Heart left ventricle (tissue), 13 donors: Measurements from ENCODE around the gene USH1G.

ENCODE experiments used
- CTCF ChIP-seq, 12 donors: fragments of 200-600 bp; sonication (generic) in 4 of 12; IDR thresholded peaks; one replicate each; pipeline versions ENCODE4 v1.5.0 to v1.8.0; 2018 to 2022; ENCODE audit warnings: antibody characterized with exemption in 12 of 12, mild to moderate bottlenecking in 5 of 12
- POLR2A ChIP-seq, 2 donors: fragments of 450-650 bp; IDR thresholded peaks; one replicate each; pipeline ENCODE4 v1.6.1; 2017; ENCODE audit warnings: antibody characterized with exemption in 2 of 2, mild to moderate bottlenecking in 2 of 2, moderate library complexity in 2 of 2
- donor health status: ischemic (EF 13 %, LVEDD 7.1; RV severe dilation, severe dysfunction).
- donor health status: DM: no; HTN: yes; CAD: no.
- donor health status: DM: no; HTN: no; CAD: no.
- donor health status: ischemic (EF 25% LVEDD 6.9; RV normal size, moderate dysfunction).
- donor health status: ischemic (EF 25% LVEDD 5.7; RV mildly dilated, moderate dysfunction).
- donor health status: ischemic (EF 35%, LVEDD 5.7; RV mildly dilated, moderate dysfunction).
- donor health status: nonischemic (EF 11% LVEDD 7.7; RV severe dilation, severe dysfunction).
- donor health status: DM: yes; HTN: yes; CAD: no.
- donor health status: PGD.
- donor health status: ischemic (EF 29% LVEDD 5.4; RV normal size, mild dysfunction).
- donor health status: nonischemic (EF 23%, LVEDD 6.1; RV moderate dilation, normal function).

- TF ChIP-seq CTCF (IDR thresholded peaks at IDR 0.05) (no peak), POLR2A (IDR thresholded peaks at IDR 0.05) (no peak)
These were observed 12.0 kb upstream of the USH1G start for GRCh38 chr17:74935048-74935447.
